OCI-LY1 (cell line): ENCODE data around the gene SMARCAD1.

Experiments used
- H2AFZ ChIP-seq: fragments of 200-600 bp; sonication (generic), shearing (Covaris generic); 2 replicates; pipeline ENCODE4 v1.6.0; 2014; ENCODE audit warnings: antibody characterized with exemption, mild to moderate bottlenecking, low read length
- H3F3A ChIP-seq: fragments of 200-600 bp; sonication (generic), shearing (Covaris generic); 2 replicates; pipeline ENCODE4 v1.6.0; 2014; ENCODE audit warnings: mild to moderate bottlenecking, antibody characterized with exemption, low read length, moderate library complexity; ENCODE audit not compliant: insufficient read depth
- H3K27ac ChIP-seq: fragments of 200-600 bp; sonication (generic); 2 replicates; pipeline ENCODE4 v1.5.1; 2014; ENCODE audit warnings: low read length, mixed run types, mild to moderate bottlenecking, low read depth; ENCODE audit not compliant: poor library complexity, severe bottlenecking
- H3K27me3 ChIP-seq: fragments of 200-600 bp; sonication (generic); 2 replicates; pipeline ENCODE4 v1.6.0; 2014; ENCODE audit warnings: antibody characterized with exemption, mild to moderate bottlenecking, low read length, moderate library complexity; ENCODE audit not compliant: insufficient read depth
- H3K36me3 ChIP-seq: fragments of 200-600 bp; sonication (generic); 2 replicates; pipeline ENCODE4 v1.6.1; 2014; ENCODE audit warnings: mild to moderate bottlenecking, antibody characterized with exemption, low read length, moderate library complexity, mixed read lengths; ENCODE audit not compliant: insufficient read depth
- H3K4me1 ChIP-seq: fragments of 200-600 bp; sonication (generic); 2 replicates; pipeline ENCODE4 v1.5.1; 2014; ENCODE audit warnings: mild to moderate bottlenecking, low read length, moderate library complexity; ENCODE audit not compliant: insufficient read depth, severe bottlenecking
- H3K4me2 ChIP-seq: fragments of 200-600 bp; sonication (generic), shearing (Covaris generic); 2 replicates; pipeline ENCODE4 v1.6.1; 2014; ENCODE audit warnings: low read length
- H3K4me3 ChIP-seq: fragments of 200-600 bp; sonication (generic); 2 replicates; pipeline ENCODE4 v1.5.1; 2014; ENCODE audit warnings: low read length, low read depth, mild to moderate bottlenecking, mixed read lengths; ENCODE audit not compliant: poor library complexity, severe bottlenecking
- H3K79me2 ChIP-seq: fragments of 200-600 bp; shearing (Covaris generic); 2 replicates; pipeline ENCODE4 v1.6.1; 2016; ENCODE audit warnings: mixed run types, low read length, mixed read lengths; ENCODE audit not compliant: insufficient read depth
- H3K9ac ChIP-seq: fragments of 200-600 bp; sonication (generic), shearing (Covaris generic); 2 replicates; pipeline ENCODE4 v1.6.1; 2014; ENCODE audit warnings: mild to moderate bottlenecking, low read length, mixed read lengths
- H3K9me2 ChIP-seq: fragments of 200-600 bp; sonication (generic), shearing (Covaris generic); 2 replicates; pipeline ENCODE4 v1.6.1; 2014; ENCODE audit warnings: low read depth, mild to moderate bottlenecking, low read length, mixed read lengths
- H3K9me3 ChIP-seq: fragments of 200-600 bp; shearing (Covaris generic); 2 replicates; pipeline ENCODE4 v1.6.1; 2014; ENCODE audit warnings: low read length, mixed read lengths
- H4K20me1 ChIP-seq: fragments of 200-600 bp; sonication (generic), shearing (Covaris generic); 2 replicates; pipeline ENCODE4 v1.6.0; 2016; ENCODE audit warnings: mild to moderate bottlenecking, low read length; ENCODE audit not compliant: insufficient read depth
- EZH2 ChIP-seq: fragments of 200-600 bp; sonication (generic), shearing (Covaris generic); IDR thresholded peaks from 2 replicates; pipeline ENCODE4 v1.8.0; 2017; ENCODE audit warnings: borderline replicate concordance, mixed run types, mild to moderate bottlenecking, antibody characterized with exemption, low read length, moderate library complexity, mixed read lengths
- TF ChIP-seq, protein P1 (sequence below): fragments of 200-600 bp; sonication (generic), shearing (Covaris generic); IDR thresholded peaks from 2 replicates; pipeline ENCODE4 v1.5.1; 2017; ENCODE audit warnings: mild to moderate bottlenecking, antibody characterized with exemption, low read length, moderate library complexity, mixed read lengths

Gene SMARCAD1, protein sequence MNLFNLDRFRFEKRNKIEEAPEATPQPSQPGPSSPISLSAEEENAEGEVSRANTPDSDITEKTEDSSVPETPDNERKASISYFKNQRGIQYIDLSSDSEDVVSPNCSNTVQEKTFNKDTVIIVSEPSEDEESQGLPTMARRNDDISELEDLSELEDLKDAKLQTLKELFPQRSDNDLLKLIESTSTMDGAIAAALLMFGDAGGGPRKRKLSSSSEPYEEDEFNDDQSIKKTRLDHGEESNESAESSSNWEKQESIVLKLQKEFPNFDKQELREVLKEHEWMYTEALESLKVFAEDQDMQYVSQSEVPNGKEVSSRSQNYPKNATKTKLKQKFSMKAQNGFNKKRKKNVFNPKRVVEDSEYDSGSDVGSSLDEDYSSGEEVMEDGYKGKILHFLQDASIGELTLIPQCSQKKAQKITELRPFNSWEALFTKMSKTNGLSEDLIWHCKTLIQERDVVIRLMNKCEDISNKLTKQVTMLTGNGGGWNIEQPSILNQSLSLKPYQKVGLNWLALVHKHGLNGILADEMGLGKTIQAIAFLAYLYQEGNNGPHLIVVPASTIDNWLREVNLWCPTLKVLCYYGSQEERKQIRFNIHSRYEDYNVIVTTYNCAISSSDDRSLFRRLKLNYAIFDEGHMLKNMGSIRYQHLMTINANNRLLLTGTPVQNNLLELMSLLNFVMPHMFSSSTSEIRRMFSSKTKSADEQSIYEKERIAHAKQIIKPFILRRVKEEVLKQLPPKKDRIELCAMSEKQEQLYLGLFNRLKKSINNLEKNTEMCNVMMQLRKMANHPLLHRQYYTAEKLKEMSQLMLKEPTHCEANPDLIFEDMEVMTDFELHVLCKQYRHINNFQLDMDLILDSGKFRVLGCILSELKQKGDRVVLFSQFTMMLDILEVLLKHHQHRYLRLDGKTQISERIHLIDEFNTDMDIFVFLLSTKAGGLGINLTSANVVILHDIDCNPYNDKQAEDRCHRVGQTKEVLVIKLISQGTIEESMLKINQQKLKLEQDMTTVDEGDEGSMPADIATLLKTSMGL

DNA sequence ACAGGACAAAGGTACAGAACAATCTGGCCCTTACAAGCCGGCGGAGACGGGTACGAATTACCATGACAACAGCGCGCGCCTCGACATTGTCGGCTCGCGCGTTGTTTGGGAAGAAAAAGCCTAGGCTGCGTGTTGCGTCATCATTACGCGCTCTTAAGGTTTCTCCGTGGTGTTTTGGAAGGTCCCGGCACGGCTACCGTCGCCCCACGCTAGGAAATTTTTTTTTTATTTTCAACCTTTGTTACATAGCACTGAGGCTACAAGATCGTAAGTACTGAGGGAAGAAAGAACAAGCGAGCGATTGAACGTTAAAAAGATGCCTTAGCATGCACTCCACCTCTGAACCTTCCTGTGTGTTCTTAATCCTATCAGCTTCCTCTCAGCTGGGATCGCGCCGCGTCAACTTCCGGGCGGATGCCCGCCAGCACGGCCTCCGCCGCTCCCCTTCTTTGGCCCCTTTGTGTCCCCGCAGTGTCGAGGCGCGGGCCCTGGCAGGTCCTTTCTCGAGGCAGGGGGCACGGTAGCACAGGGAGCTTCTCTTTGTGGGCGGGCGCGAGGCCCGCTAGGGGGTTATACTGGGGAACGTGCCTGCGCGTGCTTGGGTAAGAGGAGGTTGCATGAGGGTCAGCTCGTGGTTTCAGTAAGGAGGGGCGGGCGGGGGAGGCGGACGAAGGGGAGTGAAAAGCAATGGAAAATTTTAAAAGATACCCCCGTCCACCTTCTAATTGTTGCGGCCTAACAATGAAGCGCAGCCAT is at the start of gene SMARCAD1:
Gene SMARCAD1 (plus strand): TSS at position 397 of the 756 bp plus-strand sequence. CDS start 530 bp downstream, outside the sequence.
- Histone ChIP-seq H3K27ac (peak within 1 kb of the TSS; percentile 83), H3K4me3 (peak within 1 kb of the TSS; percentile 78), H3K79me2 (peaks cover 22% of the 10 kb centered on the region), H4K20me1 (no peaks in the 10 kb centered on the region), H3K27me3 (no peaks in the 10 kb centered on the region), H2AFZ (peak within 1 kb of the TSS; percentile 99), H3K36me3 (peaks cover 33% of the 10 kb centered on the region), H3K4me2 (peak within 1 kb of the TSS; percentile 93), H3K9ac (peak within 1 kb of the TSS; percentile 81), H3K9me3 (peaks cover under 1% of the 10 kb centered on the region; the same call in 1 of the 2 replicates), H3F3A (no peaks in the 10 kb centered on the region), H3K4me1 (peaks cover 18% of the 10 kb centered on the region), H3K9me2 (no peaks in the 10 kb centered on the region)
- TF ChIP-seq, protein P1, sequence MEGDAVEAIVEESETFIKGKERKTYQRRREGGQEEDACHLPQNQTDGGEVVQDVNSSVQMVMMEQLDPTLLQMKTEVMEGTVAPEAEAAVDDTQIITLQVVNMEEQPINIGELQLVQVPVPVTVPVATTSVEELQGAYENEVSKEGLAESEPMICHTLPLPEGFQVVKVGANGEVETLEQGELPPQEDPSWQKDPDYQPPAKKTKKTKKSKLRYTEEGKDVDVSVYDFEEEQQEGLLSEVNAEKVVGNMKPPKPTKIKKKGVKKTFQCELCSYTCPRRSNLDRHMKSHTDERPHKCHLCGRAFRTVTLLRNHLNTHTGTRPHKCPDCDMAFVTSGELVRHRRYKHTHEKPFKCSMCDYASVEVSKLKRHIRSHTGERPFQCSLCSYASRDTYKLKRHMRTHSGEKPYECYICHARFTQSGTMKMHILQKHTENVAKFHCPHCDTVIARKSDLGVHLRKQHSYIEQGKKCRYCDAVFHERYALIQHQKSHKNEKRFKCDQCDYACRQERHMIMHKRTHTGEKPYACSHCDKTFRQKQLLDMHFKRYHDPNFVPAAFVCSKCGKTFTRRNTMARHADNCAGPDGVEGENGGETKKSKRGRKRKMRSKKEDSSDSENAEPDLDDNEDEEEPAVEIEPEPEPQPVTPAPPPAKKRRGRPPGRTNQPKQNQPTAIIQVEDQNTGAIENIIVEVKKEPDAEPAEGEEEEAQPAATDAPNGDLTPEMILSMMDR: no peak; the same call in 1 of the 2 replicates
- TF ChIP-seq EZH2: no peak

DNA sequence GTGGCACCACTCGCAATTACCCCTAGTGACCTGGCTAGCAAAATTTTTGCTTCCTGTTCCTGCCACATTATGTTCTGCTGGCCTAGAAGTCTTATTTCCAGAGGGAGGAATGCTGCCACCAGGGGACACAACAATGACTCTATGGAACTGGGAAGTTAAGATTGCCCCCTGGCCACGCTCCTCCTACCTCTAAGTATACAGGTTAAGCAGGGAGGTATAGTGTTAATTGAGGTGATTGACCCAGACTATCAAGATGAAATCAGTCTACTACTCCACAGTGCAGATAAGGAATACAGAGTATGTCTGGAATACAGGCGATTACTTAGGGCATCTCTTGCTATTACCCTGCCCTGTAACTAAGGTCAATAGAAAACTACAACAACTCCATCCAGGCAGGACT is 48.8 kb upstream of the SMARCAD1 start:
- no peak overlapping the region for H2AFZ ChIP-seq
- H3K4me2 ChIP-seq: no peak overlapping the region
- no peaks in the 10 kb centered on the region for H4K20me1 ChIP-seq
- H3K27ac ChIP-seq: no peak overlapping the region
- H3K27me3 ChIP-seq: no peaks in the 10 kb centered on the region
- no peaks in the 10 kb centered on the region for H3K36me3 ChIP-seq
- no peaks in the 10 kb centered on the region for H3F3A ChIP-seq
- no peaks in the 10 kb centered on the region for H3K9me3 ChIP-seq
- H3K4me3 ChIP-seq: no peak overlapping the region
- H3K9ac ChIP-seq: no peak overlapping the region
- TF ChIP-seq EZH2: no peak
- TF ChIP-seq, protein P1: no peak
- no peaks in the 10 kb centered on the region for H3K9me2 ChIP-seq
- H3K79me2 ChIP-seq: no peaks in the 10 kb centered on the region
- H3K4me1 ChIP-seq: no peaks in the 10 kb centered on the region

DNA sequence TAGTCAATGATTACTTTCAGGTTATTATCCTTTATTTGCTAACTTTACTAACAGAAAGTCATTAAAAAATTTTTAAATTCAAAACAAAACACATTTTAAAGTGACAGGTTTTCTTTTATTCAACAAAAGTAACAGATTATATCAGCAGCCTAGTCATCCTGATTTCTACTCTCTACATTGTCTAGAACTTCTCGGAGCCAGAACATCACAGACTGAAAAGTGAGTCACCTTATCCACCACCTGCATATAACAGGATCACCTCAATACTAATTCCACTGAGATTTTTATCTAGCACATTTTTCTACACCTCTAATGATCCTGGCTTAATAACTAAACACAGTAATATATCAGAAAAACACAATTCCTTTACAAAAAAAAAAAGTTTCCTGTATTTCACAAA is 47.9 kb upstream of the SMARCAD1 start:
- Histone ChIP-seq H3K9ac (no peak overlapping the region), H3K36me3 (no peaks in the 10 kb centered on the region), H4K20me1 (no peaks in the 10 kb centered on the region), H3K4me3 (no peak overlapping the region), H3K9me2 (no peaks in the 10 kb centered on the region), H3K9me3 (no peaks in the 10 kb centered on the region), H3K4me1 (no peaks in the 10 kb centered on the region), H3K4me2 (no peak overlapping the region), H3K79me2 (no peaks in the 10 kb centered on the region), H3F3A (no peaks in the 10 kb centered on the region), H3K27ac (no peak overlapping the region), H2AFZ (no peak overlapping the region), H3K27me3 (no peaks in the 10 kb centered on the region)
- TF ChIP-seq, protein P1: no peak
- TF ChIP-seq EZH2: no peak
